HG03135 (cell line): ENCODE measurements around the gene ECHS1.

Source experiments
- ATAC-seq: cut with Tn5 transposase; IDR thresholded peaks from one replicate; pipeline ENCODE4 v1.9.1; 2021; ENCODE audit warnings: mild to moderate bottlenecking, moderate library complexity; ENCODE audit not compliant: unreplicated experiment

Gene ECHS1

GRCh38 chr10:133359554-133359971 is 13.6 kb downstream of the ECHS1 start:
- ATAC-seq = no peak

GRCh38 chr10:133358925-133359310 is 14.2 kb downstream of the ECHS1 start:
- ATAC-seq = no peak

- no peak for ATAC-seq
These were observed 14.8 kb downstream of the ECHS1 start for GRCh38 chr10:133358162-133358924.

- ATAC-seq = peak; percentile 60
These were observed 15.6 kb downstream of the ECHS1 start, which contains the start of gene FUOM for GRCh38 chr10:133357285-133358161. FUOM (minus strand) TSS chr10:133358019; CDS start chr10:133358007, 12 bp downstream.

GRCh38 chr10:133356549-133357284 is 16.4 kb downstream of the ECHS1 start:
- ATAC-seq = no peak

GRCh38 chr10:133355991-133356390 is 17.2 kb downstream of the ECHS1 start:
- ATAC-seq = no peak

GRCh38 chr10:133355266-133355665 is 17.9 kb downstream of the ECHS1 start:
- ATAC-seq = no peak

GRCh38 chr10:133354672-133355240 is 18.4 kb downstream of the ECHS1 start:
- no peak for ATAC-seq

- ATAC-seq = no peak
These were observed 19.1 kb downstream of the ECHS1 start for GRCh38 chr10:133353988-133354605.

- no peak for ATAC-seq
These were observed 19.8 kb downstream of the ECHS1 start for GRCh38 chr10:133353202-133353959.

GRCh38 chr10:133351408-133352318 is 21.5 kb downstream of the ECHS1 start:
- ATAC-seq = no peak

GRCh38 chr10:133350950-133351329 is 22.2 kb downstream of the ECHS1 start:
- no peak for ATAC-seq

- no peak for ATAC-seq
These were observed 22.7 kb downstream of the ECHS1 start for GRCh38 chr10:133350283-133350949.

GRCh38 chr10:133349577-133350011 is 23.6 kb downstream of the ECHS1 start:
- ATAC-seq = no peak

- no peak for ATAC-seq
These were observed 24.0 kb downstream of the ECHS1 start for GRCh38 chr10:133349160-133349568.

GRCh38 chr10:133347710-133348517 is 25.2 kb downstream of the ECHS1 start:
- ATAC-seq = no peak

GRCh38 chr10:133346413-133346812 is 26.7 kb downstream of the ECHS1 start:
- ATAC-seq = no peak
